GM18519 (cell line): ENCODE data around the gene C6orf47.
"Not testable (repeated sequence)": the region's sequence is repeated elsewhere in the genome, so short reads cannot be mapped to it uniquely, and the experiment has no call there.

Experiments used
- ATAC-seq: cut with Tn5 transposase; IDR thresholded peaks from one replicate; pipeline ENCODE4 v1.9.1; 2021; ENCODE audit warnings: mild to moderate bottlenecking, moderate library complexity; ENCODE audit not compliant: unreplicated experiment, low FRiP score

The C6orf47 gene

GRCh38 chr6:31660381-31661261, at the start of gene C6orf47:
Gene C6orf47, minus strand, starts transcription at chr6:31660778. Its CDS starts 831 bp downstream, at chr6:31659947.
- peak; percentile 37 for ATAC-seq

- ATAC-seq = not testable (repeated sequence)
These were observed 48.6 kb upstream of the C6orf47 start for GRCh38 chr6:31709157-31709556.

GRCh38 chr6:31708224-31708623, 47.6 kb upstream of the C6orf47 start:
- no peak for ATAC-seq

- no peak for ATAC-seq
These were observed 47.1 kb upstream of the C6orf47 start for GRCh38 chr6:31707701-31708100.

GRCh38 chr6:31706599-31706998, 46.0 kb upstream of the C6orf47 start, which contains the start of gene LY6G6F:
Gene LY6G6F, plus strand, starts transcription at chr6:31706866. Its CDS starts 41 bp downstream, at chr6:31706907.
- no peak for ATAC-seq

- no peak for ATAC-seq
These were observed 45.4 kb upstream of the C6orf47 start for GRCh38 chr6:31705931-31706330.

GRCh38 chr6:31702819-31703716, 42.5 kb upstream of the C6orf47 start, which contains the start of gene ABHD16A:
Gene ABHD16A, minus strand, starts transcription at chr6:31703324. Its CDS starts 43 bp downstream, at chr6:31703281.
- peak; percentile 81 for ATAC-seq

GRCh38 chr6:31702405-31702818, 41.8 kb upstream of the C6orf47 start:
- no peak for ATAC-seq

GRCh38 chr6:31701666-31702404, 41.3 kb upstream of the C6orf47 start:
- ATAC-seq = no peak

- ATAC-seq = no peak
These were observed 40.3 kb upstream of the C6orf47 start for GRCh38 chr6:31700740-31701401.

- ATAC-seq = no peak
These were observed 37.0 kb upstream of the C6orf47 start for GRCh38 chr6:31697555-31697954.

- no peak for ATAC-seq
These were observed 33.0 kb upstream of the C6orf47 start for GRCh38 chr6:31693535-31693934.

GRCh38 chr6:31692886-31693285, 32.3 kb upstream of the C6orf47 start:
- ATAC-seq = no peak

GRCh38 chr6:31692353-31692752, 31.8 kb upstream of the C6orf47 start:
- no peak for ATAC-seq

- no peak for ATAC-seq
These were observed 31.1 kb upstream of the C6orf47 start for GRCh38 chr6:31691564-31692108.

- no peak for ATAC-seq
These were observed 30.5 kb upstream of the C6orf47 start for GRCh38 chr6:31691078-31691463.

GRCh38 chr6:31690231-31691077, 29.9 kb upstream of the C6orf47 start:
- ATAC-seq = no peak

- no peak for ATAC-seq
These were observed 28.9 kb upstream of the C6orf47 start for GRCh38 chr6:31689249-31690110.
